SH-SY5Y (cell line): ENCODE results near the gene ENTPD1.

Experiments
- GATA2 ChIP-seq: IDR thresholded peaks from 2 replicates; pipeline ENCODE4 v1.6.1; 2011; ENCODE audit warnings: mild to moderate bottlenecking, low read depth, low read length
- GATA3 ChIP-seq: IDR thresholded peaks from 2 replicates; pipeline ENCODE4 v1.6.1; 2011; ENCODE audit warnings: low read depth, mild to moderate bottlenecking, low read length, moderate library complexity

GRCh38 chr10:95782318-95782717 is 26.4 kb downstream of the ENTPD1 start:
- TF ChIP-seq GATA2 (no peak), GATA3 (no peak)
